HG02852 (cell line): Measurements from ENCODE around the gene PLAC9.

Source experiments
- ATAC-seq: cut with Tn5 transposase; IDR thresholded peaks from one replicate; pipeline ENCODE4 v1.9.1; 2021; ENCODE audit warnings: mild to moderate bottlenecking, moderate library complexity; ENCODE audit not compliant: unreplicated experiment

The PLAC9 gene

DNA sequence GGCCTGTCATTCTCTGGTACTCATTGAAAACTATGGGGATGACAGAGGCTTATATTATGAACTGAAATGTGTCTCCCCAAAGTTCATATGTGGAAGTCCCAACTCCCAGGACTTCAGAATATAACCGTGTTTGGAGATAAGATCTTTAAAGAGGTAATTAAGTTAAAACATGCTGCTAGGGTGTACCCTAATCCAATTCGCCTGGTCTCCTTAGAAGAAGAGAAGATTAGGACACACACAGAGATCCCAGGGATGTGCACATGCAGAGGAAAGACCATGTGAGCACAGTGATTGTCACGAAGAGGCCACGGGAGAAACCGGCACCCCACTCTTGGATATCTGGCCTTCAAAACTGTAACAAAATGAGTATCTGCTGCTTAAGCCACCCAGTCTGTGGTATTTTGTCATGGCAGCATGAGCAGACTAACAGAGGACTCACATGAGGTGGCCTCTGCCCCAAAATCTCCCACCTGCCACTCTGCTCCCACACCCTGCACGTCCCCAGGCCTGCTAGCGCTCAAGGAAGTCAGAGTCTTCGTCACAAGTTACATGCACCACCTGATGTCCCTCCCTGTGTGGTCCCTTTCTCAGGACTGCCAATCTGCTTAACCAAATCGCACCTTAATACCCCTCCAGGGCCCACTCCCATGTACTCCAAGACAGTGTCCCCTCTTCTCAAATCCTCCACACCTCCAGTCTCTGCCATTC is 26.8 kb downstream of the PLAC9 start:
- ATAC-seq, result no peak

DNA sequence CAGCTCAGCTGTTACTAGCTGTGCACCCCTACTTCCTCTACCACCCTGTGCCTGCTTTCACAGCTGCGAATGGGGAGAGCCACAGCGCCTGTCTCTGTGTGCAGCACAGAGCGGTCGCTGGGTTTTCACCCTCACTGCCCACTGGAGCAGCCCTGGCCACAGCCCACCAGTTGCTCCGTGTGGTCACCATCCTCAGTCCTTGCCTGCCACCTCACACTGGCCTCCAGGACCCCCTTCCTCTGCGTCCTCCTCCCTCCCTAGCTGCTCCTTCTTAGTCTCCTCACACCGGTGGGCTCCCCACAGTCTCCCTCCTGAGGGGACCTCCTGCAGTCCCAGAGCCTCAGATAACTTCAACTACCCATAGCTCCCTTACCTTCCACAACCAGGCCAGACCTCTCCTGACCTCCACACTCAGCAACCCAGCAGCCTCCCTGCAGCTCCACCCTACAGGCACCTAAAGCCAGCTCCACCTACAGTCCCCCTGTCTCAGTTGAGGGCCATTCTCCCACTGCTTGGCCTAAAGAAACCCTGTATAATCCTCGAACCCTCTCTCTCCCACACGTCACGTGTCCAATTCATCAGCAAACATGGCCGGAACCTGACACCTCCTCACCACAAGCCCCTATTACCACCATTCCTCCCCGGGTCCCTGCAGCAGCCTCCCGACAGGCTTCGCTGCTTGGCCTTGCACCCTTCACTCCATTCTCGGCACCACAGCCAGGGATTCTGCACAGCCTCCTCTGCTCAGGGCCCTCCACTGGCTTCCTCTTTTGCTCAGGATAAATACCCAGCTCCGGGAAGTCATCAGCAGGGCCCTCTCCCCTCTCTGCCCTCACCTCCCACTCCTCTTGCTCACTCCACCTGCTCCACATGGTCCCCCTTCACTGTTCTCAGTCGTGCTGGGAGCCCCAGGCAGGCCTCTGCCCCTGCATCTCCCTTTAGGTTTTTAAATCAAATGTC is 28.1 kb downstream of the PLAC9 start:
- ATAC-seq, result no peak

DNA sequence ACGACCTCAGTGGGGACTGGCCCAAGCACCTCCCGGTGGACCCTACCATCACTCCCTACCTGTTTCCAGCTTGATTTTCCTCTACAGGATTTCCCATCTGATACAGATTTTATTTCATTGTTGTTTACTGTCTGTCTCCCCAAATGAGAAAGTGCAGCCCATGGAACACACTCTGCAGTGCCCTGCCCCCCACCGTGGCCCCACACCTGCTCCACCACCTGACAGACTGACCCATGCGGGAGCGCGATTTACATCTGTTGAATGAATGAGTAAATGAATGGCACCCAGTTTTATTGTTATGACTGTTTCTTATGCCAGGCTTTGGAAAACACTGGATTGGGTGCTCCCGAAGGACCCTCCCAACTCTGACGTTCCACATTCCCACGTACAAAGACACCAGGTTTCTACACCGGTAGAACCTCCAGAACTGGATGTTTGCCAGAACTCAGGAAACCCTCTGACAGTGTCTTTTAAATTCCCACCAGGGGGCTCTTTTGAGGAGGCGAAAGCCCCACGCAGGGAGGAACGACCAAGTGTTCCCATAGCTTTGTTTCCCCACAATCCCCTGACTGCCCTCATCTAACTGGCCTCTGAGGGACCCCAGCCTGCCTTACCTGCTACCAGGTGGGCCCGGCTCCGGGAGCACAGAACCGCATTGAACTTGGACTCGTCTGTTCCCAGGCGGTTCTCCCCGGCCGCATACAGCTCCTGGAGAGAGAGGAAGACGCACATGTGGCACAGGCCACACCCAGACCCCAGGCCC is 29.0 kb downstream of the PLAC9 start:
- ATAC-seq, result no peak

DNA sequence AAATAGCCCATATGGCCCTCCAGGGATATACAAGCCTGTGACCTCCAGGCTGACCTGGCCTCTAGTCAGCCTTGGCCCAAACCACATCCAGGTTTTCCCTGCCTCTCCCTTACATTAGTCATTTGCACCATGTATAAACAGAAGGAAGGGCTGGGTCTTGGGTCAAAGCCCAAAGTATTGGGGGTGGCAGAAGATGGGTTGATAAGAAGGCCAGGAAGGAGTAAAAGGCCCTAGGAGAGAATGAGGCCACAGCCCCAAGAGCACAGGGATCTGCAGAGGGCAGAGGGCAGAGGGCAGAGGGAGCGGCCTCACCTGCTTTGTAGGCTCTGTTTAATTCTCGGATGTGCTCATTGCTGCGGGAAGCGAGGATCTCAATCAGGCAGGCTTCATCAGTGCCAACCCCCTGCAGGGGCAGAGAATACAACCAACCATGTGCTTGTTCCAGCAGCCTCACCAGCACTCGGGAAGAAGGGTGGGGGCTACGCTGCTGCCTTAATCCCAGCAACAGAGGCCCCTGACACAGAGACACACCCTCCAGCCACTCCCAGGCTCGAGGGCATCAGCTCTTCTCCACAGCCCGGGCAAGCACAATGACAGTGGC is 31.3 kb downstream of the PLAC9 start:
- no peak for ATAC-seq

DNA sequence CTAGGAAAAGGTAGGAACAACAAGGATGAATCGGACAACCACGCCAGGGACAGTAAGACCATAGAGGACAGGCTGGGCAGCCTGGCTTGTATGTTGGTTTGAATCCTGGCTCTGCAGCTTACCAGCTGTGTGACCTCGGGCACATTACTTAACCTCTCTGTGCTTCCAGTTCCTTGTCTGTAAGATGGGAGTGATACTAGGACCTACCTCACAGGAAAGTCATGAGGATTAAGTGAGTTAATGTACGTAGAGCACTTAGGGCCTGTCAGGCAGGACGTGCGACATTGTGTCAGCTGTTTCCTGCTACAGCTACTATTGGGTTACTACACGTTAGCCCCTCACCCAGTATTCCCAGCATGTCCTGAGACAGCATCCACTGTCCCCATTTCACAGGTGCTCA is 32.1 kb downstream of the PLAC9 start:
- no peak for ATAC-seq

DNA sequence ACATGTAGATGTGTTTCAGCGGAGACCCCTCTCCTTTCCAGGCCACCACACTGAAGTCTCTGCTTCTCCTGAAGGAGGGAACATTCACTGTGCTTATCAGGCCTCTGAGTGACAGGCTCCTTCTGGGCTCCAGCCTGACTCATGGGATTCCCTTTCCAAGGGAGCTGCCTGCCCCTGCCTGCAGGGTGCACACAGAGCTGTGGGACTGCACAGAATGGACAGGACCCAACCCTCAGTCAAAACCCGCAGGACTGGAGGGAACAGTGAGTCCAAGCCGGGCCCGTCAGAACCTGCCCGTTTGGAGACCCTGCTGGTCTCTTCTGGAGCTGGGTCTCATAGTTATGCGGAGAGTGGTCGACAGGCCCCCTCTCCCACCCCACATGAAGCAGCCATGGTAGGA is 32.6 kb downstream of the PLAC9 start:
- no peak for ATAC-seq

DNA sequence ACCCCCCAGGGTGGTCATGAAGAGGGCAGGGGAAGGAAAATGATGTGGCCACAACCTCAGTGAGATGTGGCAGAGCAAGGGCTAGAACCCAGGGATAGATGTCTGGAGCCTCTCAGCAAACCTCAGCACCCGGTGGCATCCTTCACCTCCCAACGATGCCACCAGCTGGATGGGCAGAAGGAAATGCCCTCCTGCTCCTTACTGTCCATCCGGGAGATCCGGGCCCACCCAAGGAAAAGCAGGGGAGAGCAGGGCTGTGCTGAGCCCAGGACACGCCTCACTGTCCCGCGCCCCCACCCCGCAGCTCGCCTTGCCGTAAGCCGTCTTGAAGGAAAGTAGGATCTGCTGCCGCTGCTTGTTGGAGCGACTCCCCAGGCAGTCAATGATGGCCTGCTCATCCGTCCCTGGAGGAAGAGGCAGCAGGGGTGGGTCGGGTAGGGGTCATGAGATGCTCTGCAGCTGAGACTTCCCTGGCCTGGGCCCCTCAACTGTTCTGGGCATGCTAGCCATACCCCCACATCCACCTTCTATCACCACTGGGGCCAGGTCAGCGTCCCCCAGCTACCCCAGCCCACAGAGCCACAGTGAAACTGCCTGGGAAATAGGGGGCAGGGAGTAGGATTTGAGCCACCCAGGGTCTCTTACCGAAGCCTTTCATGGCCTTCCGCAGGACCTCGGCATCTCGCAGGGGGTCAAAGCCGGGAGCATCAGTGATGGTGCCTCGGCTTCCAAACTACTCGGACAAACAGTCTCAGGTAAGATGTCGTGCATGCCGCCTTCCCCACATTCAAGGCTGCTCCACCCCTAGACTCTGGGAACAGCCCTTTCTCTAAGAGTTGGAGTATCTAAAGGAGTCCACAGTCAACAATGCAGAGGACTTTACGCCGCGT is 34.3 kb downstream of the PLAC9 start:
- no peak for ATAC-seq

DNA sequence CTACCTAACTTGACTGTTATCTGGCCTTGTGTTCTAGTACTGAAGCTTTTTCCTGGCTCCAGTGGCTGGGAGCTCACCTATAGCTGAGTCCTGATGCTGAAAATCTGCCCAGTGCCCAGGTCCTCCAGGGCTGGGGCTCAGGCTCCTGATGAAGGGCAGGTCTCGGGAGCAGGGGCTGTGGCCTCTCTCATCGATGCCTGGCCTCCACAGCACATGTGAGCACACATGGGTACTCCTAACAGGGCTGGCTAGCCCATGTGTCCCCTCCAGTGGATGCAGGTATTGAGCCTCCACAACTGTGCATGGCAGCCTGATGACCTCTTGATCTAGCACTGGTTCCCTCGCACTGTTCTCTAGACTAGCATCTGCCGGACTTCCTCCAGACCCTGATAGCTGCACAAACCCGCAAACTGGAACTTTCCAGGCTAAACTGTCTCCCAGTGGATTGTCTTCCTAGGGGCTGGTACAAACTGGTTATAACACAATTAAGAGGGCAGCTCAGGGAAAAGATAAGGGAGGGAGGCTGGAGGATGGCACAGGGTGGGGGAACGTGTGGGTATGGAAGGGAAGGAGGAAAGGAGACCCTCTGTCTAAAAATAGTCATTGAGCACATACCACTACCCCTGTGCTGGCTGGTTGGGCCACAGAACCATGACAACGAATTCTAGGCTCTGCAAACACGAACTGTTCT is 35.1 kb downstream of the PLAC9 start:
- no peak for ATAC-seq

DNA sequence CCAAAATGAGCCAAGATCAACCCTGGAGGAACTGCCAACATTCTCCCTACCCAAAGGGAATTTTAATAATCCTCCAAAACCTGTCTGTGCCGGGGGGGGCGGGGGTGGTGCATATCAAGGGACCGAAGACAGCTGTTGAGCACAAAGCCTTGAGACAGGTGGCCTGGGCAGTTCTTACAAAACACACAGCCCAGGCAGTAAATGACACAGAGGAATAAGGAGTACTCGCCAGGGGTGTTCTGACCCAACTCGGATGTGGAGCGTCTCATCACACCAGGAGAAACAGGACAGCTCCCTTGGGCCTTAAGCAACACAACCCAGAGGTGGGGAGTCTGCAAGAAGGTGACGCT is 35.6 kb downstream of the PLAC9 start:
- no peak for ATAC-seq

DNA sequence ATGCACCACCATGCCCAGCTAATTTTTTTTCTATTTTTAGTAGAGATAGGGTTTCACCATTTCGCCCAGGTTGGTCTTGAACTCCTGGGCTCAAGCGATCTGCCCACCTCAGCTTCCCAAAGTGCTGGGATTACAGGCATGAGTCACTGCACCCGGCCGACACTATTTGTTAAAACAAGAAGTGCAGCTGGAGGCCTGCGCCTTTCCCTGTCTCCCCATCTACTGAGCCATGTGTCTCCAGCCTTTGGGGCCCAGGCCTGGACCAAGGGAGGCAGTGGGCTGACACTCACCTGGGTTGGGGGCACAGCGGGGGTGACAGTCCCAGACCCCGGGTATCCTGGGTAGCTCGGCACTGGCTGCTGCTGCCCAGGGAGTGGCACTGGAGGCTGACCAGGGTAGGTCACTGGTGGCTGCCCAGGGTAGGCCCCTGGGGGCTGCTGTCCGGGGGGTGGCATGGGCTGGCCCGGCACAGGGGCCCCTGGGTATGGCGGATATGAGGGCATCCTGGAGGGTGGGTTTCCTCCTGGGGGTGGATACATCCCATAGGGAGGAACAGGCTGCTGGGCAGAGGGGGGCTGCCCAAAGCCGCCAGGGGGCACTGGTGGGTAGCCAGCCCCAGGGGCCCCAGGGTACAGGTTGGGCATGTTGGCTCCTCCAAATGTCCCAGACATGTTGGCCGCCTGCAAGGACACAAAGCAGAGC is 36.3 kb downstream of the PLAC9 start:
- no peak for ATAC-seq

DNA sequence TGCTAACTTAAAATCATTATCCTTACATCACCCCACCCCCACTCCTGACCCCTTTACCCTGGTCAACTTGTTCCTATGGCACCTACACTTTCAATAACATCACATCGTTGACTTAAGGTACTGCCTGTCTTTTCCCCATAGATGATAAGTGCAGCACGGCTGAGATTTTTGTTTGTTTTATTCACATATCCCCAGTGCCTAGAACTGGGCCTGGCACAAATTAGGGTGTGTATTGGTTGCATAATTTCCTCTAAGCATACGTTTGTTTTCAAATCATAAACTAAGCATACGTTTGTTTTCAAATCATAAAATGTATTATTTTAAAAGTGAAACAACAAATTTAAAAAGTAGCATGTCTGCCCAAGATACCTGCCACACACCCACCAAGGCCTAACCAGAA is 37.5 kb downstream of the PLAC9 start:
- ATAC-seq, result no peak

DNA sequence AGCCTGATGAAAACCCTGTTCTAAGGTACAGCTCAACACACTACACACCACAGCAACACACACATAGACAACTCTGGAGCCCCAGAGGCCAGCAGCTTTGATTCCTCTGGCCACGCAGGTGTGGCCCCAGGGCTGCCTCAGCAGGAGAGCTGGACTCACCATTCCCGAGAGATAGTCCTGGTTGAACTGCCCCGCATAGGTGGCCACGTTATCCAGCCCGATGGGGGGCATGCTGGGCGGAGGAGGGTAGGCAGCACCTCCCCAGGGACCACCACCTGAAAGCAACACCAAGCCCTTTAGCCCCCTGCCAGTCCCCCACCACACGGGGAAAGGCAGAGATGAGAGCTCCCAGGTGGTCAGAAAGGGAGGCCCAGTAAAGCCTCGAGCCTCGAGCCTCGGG is 38.1 kb downstream of the PLAC9 start:
- ATAC-seq, result no peak

DNA sequence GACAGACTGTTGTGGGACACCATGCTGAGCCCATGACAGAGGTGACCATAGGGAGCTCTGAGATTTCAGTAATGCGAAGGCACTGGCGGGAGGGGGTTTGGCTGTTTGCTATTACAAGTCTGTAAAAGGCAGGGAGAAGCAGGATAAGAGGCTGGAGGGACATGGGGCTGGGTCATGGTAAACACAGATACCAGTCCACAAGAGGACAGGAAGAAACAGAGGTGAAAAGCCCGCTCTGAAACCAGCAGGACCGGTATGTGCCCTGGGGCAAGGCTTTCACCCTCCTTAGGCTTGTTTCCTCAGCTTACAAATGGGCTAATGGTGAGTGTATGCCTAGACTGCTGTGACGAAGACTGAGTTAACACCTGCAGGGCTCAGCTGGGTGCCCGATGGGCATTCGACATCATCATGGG is 38.7 kb downstream of the PLAC9 start:
- no peak for ATAC-seq

DNA sequence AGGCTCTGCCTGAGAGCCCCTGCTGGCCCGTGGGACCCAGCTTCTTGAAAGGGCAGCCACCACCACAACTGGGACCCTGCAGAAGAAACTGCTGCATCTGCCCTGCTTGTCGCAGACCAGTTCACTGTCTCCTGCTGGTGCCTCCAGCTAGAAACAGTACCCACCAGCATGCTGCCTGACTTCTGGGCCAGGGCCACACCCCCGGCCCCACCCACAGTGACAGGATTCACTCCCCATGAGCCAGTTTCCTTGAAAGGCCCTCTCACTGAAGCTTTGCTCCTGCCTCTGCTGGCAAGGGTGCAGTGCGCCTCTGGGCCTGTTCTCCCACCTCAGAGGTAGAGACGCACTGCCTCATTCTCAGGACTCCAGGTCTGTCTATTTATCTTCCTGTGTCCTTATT is 40.4 kb downstream of the PLAC9 start:
- no peak for ATAC-seq

DNA sequence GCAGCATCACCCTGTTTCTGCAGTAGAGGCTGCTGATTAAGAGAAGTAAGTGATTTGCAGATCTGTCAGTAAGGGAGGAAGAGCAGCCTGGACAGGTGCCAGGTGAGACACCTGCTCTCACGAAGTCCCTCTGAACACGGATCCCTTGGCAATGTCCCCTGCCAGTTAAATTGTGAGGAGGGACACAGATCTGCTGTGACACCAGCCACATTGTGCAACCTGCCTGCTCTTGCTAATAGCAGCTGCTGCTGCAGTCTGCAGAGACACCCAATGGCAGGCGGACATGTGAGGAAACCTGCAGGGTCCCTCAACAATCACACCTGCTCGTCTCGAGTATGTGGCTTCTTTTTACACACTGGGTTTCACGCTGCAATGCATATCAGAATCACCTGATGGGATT is 40.9 kb downstream of the PLAC9 start:
- no peak for ATAC-seq

DNA sequence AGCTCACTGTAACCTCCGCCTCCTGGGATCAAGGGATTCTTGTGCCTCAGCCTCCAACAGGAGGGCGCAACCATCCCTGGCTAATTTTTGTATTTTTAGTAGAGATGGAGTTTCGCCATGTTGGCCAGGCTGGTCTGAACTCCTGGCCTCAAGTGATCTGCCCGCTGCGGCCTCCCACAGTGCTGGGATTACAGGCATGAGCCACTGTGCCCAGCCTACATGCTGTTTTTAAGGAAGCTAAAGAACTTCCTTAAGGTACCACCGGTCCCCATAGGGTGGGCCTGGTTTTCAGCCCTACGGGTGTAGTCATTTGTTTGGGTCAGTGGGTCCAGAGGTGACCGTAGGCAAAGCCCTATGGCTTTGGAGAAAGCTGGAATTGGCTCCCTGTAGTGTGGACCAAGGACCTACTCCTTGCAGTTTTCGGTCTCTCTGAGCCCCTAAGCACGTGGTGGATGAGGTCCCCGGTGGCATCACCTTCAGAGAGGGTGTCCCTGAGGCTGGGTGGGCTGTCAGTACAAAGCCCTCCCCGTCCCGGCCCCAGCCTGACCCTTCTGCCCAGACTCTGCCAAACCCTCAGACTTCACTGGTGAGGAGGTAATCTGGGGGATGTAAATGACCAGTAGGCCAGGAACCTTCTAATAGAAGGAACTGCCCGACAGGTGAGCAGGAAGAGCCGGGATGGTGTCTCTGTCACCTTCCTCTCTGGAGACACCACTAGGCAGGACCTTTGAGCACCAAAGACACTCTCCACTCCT is 42.3 kb downstream of the PLAC9 start:
- no peak for ATAC-seq

DNA sequence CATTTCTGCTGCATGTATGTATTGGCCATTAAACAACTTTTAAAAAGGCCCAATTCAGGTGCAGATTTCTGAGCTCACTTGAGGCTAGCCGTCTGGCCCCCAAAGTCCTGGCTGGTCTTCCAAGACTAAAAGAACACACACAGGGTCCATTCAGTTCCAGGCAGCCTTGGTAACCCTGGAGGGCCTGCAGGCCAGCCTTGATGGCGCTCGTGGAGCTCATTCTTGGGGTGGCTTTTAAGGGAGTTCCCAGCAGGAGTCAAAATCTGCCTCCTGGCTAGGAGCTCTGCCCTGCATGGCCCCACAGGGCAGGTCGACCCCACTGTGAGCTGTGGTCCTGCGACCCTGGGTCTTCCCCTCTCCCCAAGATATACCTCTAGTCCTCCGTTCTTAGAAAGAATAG is 44.0 kb downstream of the PLAC9 start:
- ATAC-seq, result no peak
